Esophagus muscularis mucosa (tissue), 4 donors: ENCODE results near the gene SNRNP35. TPM values are rescaled to one million over a fixed set of nuclear protein-coding genes. Genes with fewer than 3 reads are reported as not detected.

Source experiments
- DNase-seq: peaks from one replicate; pipeline ENCODE4 v3.0.0-alpha.2; 2017; ENCODE audit errors: extremely low spot score
- H3K27ac ChIP-seq, 4 donors: fragments of 200-600 bp; sonication (generic); replicated peaks in 1 of 4; 1 replicate in 3 of 4; 2 replicates in 1 of 4; pipeline ENCODE4 v1.5.1; 2016 to 2019; ENCODE audit warnings: mild to moderate bottlenecking in 1 of 4
- H3K27me3 ChIP-seq, 4 donors: fragments of 200-600 bp; sonication (generic); one replicate each; pipeline versions ENCODE4 v1.5.1 to v1.6.0; 2016 to 2019
- H3K36me3 ChIP-seq, 4 donors: fragments of 200-600 bp; sonication (generic); one replicate each; pipeline ENCODE4 v1.5.1; 2016 to 2019
- H3K4me1 ChIP-seq, 4 donors: fragments of 200-600 bp; sonication (generic); one replicate each; pipeline ENCODE4 v1.5.1; 2016 to 2019
- H3K4me3 ChIP-seq, 4 donors: fragments of 200-600 bp; sonication (generic); 1 replicate in 2 of 4; 2 replicates in 2 of 4; pipeline ENCODE4 v1.5.1; 2016 to 2019; ENCODE audit warnings: mild to moderate bottlenecking in 4 of 4, moderate library complexity in 1 of 4
- H3K9me3 ChIP-seq, 4 donors: fragments of 200-600 bp; sonication (generic); 1 replicate in 3 of 4; 2 replicates in 1 of 4; pipeline ENCODE4 v1.5.1; 2016 to 2019
- CTCF ChIP-seq, 3 experiments: fragments of 200-600 bp in 2 of 3; fragments of 450-650 bp in 1 of 3; sonication (generic) in 2 of 3; IDR thresholded peaks; one replicate each; pipeline ENCODE4 v1.5.1; 2017 to 2019; ENCODE audit warnings: antibody characterized with exemption in 3 of 3, mild to moderate bottlenecking in 2 of 3, moderate library complexity in 1 of 3
- EP300 ChIP-seq: sonication (generic); formaldehyde crosslinking; IDR thresholded peaks from one replicate; pipeline ENCODE4 v1.6.1; 2017; ENCODE audit warnings: antibody characterized with exemption
- POLR2A ChIP-seq: fragments of 450-650 bp; IDR thresholded peaks from one replicate; pipeline ENCODE4 v1.6.1; 2017; ENCODE audit warnings: antibody characterized with exemption, moderate library complexity, mild to moderate bottlenecking, low read depth
- POLR2AphosphoS5 ChIP-seq, 2 donors: sonication (generic); formaldehyde crosslinking; IDR thresholded peaks; one replicate each; pipeline ENCODE4 v1.6.1; 2017; ENCODE audit warnings: antibody characterized with exemption in 2 of 2
- WGBS: methylation state at CpG from one replicate; pipeline ENCODE4 v1.1.5; 2018; 5-methylcytosine and 5-hydroxymethylcytosine counted together
- intact Hi-C: fragments of 100-400 bp; cut with DNase I; formaldehyde crosslinking; loops from one replicate; pipeline ENCODE4 v1.15.1; 2023
- total RNA-seq, 4 donors: library from RNA; depleted of rRNA; stranded (reverse); fragments of >200 nt; gene quantifications; one replicate each; pipeline versions ENCODE4 v1.1.0 to v1.2.1, GENCODE V29; 2016

The SNRNP35 gene
- total RNA-seq, 4 donors from 2014 or later, result 11.6 to 27.4 (median 17.0) TPM

- intact Hi-C loops, result no loop called here
- Histone ChIP-seq H3K4me1 (peaks cover 7 to 27% (median 19%) of the 10 kb centered on the region in 4 donors), H3K27me3 (no peaks in the 10 kb centered on the region), H3K36me3 (peaks cover 34 to 57% (median 47%) of the 10 kb centered on the region in 4 donors), H3K27ac (no peak overlapping the region), H3K9me3 (no peaks in the 10 kb centered on the region), H3K4me3 (no peak overlapping the region)
- TF ChIP-seq EP300 (no peak), CTCF (IDR thresholded peaks at IDR 0.05) (peak in 1 of 3 experiments; percentile 9), POLR2A (no peak)
- WGBS, result 13% methylated on average over 1 of the region's 1 CpG
- DNase-seq, result no peak
Observed at GRCh38 chr12:123468786-123469185, 10.8 kb downstream of the SNRNP35 start.

GRCh38 chr12:123469978-123470377, 12.0 kb downstream of the SNRNP35 start:
- Histone ChIP-seq H3K27ac (no peak overlapping the region), H3K36me3 (peaks cover 34 to 51% (median 41%) of the 10 kb centered on the region in 4 donors), H3K4me3 (no peak overlapping the region), H3K4me1 (peaks cover 12 to 33% (median 28%) of the 10 kb centered on the region in 4 donors), H3K9me3 (no peaks in the 10 kb centered on the region), H3K27me3 (no peaks in the 10 kb centered on the region)
- 95% methylated on average over 2 of the region's 2 CpGs for WGBS
- no peak for TF ChIP-seq CTCF (IDR thresholded peaks at IDR 0.05)
- no peak for TF ChIP-seq POLR2A
- no peak for TF ChIP-seq EP300
- no peak for TF ChIP-seq POLR2AphosphoS5 (IDR thresholded peaks at IDR 0.05)
- intact Hi-C loops, result no loop called here
- no peak for DNase-seq

- Histone ChIP-seq H3K4me1 (peaks cover 18 to 34% (median 25%) of the 10 kb centered on the region in 4 donors), H3K27me3 (no peaks in the 10 kb centered on the region), H3K4me3 (no peak overlapping the region), H3K27ac (no peak overlapping the region), H3K9me3 (no peaks in the 10 kb centered on the region), H3K36me3 (peaks cover 24 to 42% (median 33%) of the 10 kb centered on the region in 4 donors)
- no peak for DNase-seq
- WGBS, result 79% methylated on average over 8 of the region's 8 CpGs
- intact Hi-C loops, result no loop called here
- TF ChIP-seq CTCF (IDR thresholded peaks at IDR 0.05) (no peak), EP300 (no peak), POLR2AphosphoS5 (IDR thresholded peaks at IDR 0.05) (no peak), POLR2A (no peak)
Observed at GRCh38 chr12:123471374-123472068, 13.6 kb downstream of the SNRNP35 start.

GRCh38 chr12:123472438-123472849, 14.5 kb downstream of the SNRNP35 start:
- no peak overlapping the region for H3K4me3 ChIP-seq
- WGBS, result 93% methylated on average over 12 of the region's 12 CpGs
- DNase-seq, result no peak
- H3K27me3 ChIP-seq, result no peaks in the 10 kb centered on the region
- intact Hi-C loops, result no loop called here
- no peaks in the 10 kb centered on the region for H3K9me3 ChIP-seq
- no peak overlapping the region for H3K27ac ChIP-seq
- H3K4me1 ChIP-seq, result peaks cover 11 to 28% (median 21%) of the 10 kb centered on the region in 4 donors
- peaks cover 24 to 49% (median 41%) of the 10 kb centered on the region in 4 donors for H3K36me3 ChIP-seq
- TF ChIP-seq CTCF (IDR thresholded peaks at IDR 0.05) (no peak), POLR2A (no peak), POLR2AphosphoS5 (IDR thresholded peaks at IDR 0.05) (no peak), EP300 (no peak)
